SK-N-SH (cell line): ENCODE data around the gene ARHGEF17.

ENCODE experiments used
- CHD2 ChIP-seq: fragments of 150-350 bp; IDR thresholded peaks from 2 replicates; pipeline ENCODE4 v1.6.1; 2018; ENCODE audit warnings: low read length; ENCODE audit not compliant: partially characterized antibody
- CTCF ChIP-seq: fragments of 200-600 bp; sonication (generic); IDR thresholded peaks from 2 replicates; pipeline ENCODE4 v1.6.1; 2017; ENCODE audit warnings: antibody characterized with exemption, mild to moderate bottlenecking, moderate library complexity
- EP300 ChIP-seq, 2 experiments: IDR thresholded peaks; 2 replicates each; pipeline versions ENCODE4 v1.4.0 to v1.6.1; 2012; ENCODE audit warnings: borderline replicate concordance in 1 of 2, low read depth in 1 of 2, low read length in 1 of 2
- RAD21 ChIP-seq: IDR thresholded peaks from 2 replicates; pipeline ENCODE4 v1.6.1; 2012; ENCODE audit warnings: mild to moderate bottlenecking, low read length
- SIN3A ChIP-seq: IDR thresholded peaks from 2 replicates; pipeline ENCODE4 v1.6.1; 2012; ENCODE audit warnings: low read depth, mild to moderate bottlenecking, low read length, moderate library complexity, borderline replicate concordance

- no peak for TF ChIP-seq RAD21
- no peak for TF ChIP-seq SIN3A
- TF ChIP-seq CTCF = no peak
- no peak for TF ChIP-seq EP300 (IDR thresholded peaks at IDR 0.05; ENCODE audit: borderline replicate concordance in 1 of 2, low read depth in 1 of 2, low read length in 1 of 2)
- no peak for TF ChIP-seq CHD2
Measured at GRCh38 chr11:73403541-73403940, 95.5 kb downstream of the ARHGEF17 start.
